ENCODE measurements around the gene TTLL8.

DNA sequence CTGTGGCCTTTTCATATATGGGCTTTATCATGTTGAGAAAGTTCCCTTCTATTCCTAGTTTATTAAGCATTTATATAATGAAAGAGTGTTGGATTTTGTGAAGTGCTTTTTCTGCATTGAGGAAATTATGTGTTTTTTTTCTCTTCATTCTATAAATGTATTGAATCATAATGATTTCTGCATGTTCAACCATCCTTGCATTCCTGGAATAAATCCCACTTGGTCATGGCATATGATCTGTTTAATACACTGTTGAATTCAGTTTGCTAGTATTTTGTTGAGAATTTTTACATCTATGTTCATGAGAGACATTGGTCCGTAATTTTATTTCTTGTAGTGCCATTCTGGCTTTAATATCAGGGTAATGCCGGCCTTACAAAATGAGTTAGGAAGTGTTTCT is 71.8 kb downstream of the TTLL8 start:
- TF ChIP-seq HDGF (IDR thresholded peaks at IDR 0.05; ENCODE audit: borderline replicate concordance) = no peak
- TF ChIP-seq ELF4 (IDR thresholded peaks at IDR 0.05) = no peak
- no peak for TF ChIP-seq SUZ12 (IDR thresholded peaks at IDR 0.05)
- no peak for TF ChIP-seq SP1 (IDR thresholded peaks at IDR 0.05)
- TF ChIP-seq FOXA1 (IDR thresholded peaks at IDR 0.05) = no peak
- TF ChIP-seq, protein P1, sequence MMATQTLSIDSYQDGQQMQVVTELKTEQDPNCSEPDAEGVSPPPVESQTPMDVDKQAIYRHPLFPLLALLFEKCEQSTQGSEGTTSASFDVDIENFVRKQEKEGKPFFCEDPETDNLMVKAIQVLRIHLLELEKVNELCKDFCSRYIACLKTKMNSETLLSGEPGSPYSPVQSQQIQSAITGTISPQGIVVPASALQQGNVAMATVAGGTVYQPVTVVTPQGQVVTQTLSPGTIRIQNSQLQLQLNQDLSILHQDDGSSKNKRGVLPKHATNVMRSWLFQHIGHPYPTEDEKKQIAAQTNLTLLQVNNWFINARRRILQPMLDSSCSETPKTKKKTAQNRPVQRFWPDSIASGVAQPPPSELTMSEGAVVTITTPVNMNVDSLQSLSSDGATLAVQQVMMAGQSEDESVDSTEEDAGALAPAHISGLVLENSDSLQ (IDR thresholded peaks at IDR 0.05) = no peak
- TF ChIP-seq TARDBP (IDR thresholded peaks at IDR 0.05) = no peak
- TF ChIP-seq FOXM1 (IDR thresholded peaks at IDR 0.05; ENCODE audit: borderline replicate concordance) = no peak
- TF ChIP-seq NFRKB (IDR thresholded peaks at IDR 0.05) = no peak
- TF ChIP-seq FOXK2 (IDR thresholded peaks at IDR 0.05) = no peak
- TF ChIP-seq ARNT (IDR thresholded peaks at IDR 0.05) = no peak
- no peak for TF ChIP-seq ZNF384 (IDR thresholded peaks at IDR 0.05)
- no peak for TF ChIP-seq LEF1 (IDR thresholded peaks at IDR 0.05; ENCODE audit: borderline replicate concordance)
